ENCODE data around the gene SLC4A1AP.
"Not testable (repeated sequence)": the region's sequence is repeated elsewhere in the genome, so short reads cannot be mapped to it uniquely, and the experiment has no call there.

SLC4A1AP gene

GRCh38 chr2:27652341-27652740, 11.3 kb upstream of the SLC4A1AP start:
- no peak for DNase-seq

GRCh38 chr2:27652790-27653189, 10.9 kb upstream of the SLC4A1AP start:
- DNase-seq, result no peak

- no peak for DNase-seq
These were observed 10.3 kb upstream of the SLC4A1AP start for GRCh38 chr2:27653397-27653796.

- DNase-seq, result no peak
These were observed 8.3 kb upstream of the SLC4A1AP start for GRCh38 chr2:27655155-27655951.

GRCh38 chr2:27661371-27661770, 2.3 kb upstream of the SLC4A1AP start:
- no peak for DNase-seq

GRCh38 chr2:27664154-27664574, 475 bp downstream of the SLC4A1AP start:
- no peak for DNase-seq

- DNase-seq, result no peak
These were observed 1.1 kb downstream of the SLC4A1AP start for GRCh38 chr2:27664622-27665363.

- no peak for DNase-seq
These were observed 3.8 kb downstream of the SLC4A1AP start for GRCh38 chr2:27667446-27667845.

- DNase-seq, result no peak
These were observed 7.5 kb downstream of the SLC4A1AP start for GRCh38 chr2:27671235-27671634.

- DNase-seq, result no peak
These were observed 9.2 kb downstream of the SLC4A1AP start for GRCh38 chr2:27672723-27673486.

- DNase-seq, result no peak
These were observed 16.9 kb downstream of the SLC4A1AP start for GRCh38 chr2:27680571-27680970.

GRCh38 chr2:27681841-27682240, 18.2 kb downstream of the SLC4A1AP start:
- DNase-seq, result no peak

GRCh38 chr2:27682334-27682771, 18.7 kb downstream of the SLC4A1AP start:
- DNase-seq, result not testable (repeated sequence)

GRCh38 chr2:27683390-27684071, 19.8 kb downstream of the SLC4A1AP start:
- DNase-seq, result peak; percentile 67

- DNase-seq, result not testable (repeated sequence)
These were observed 21.3 kb downstream of the SLC4A1AP start for GRCh38 chr2:27685006-27685405.

GRCh38 chr2:27685577-27685976, 21.9 kb downstream of the SLC4A1AP start:
- DNase-seq, result no peak

- no peak for DNase-seq
These were observed 23.5 kb downstream of the SLC4A1AP start for GRCh38 chr2:27687232-27687631.

- DNase-seq, result no peak
These were observed 25.7 kb downstream of the SLC4A1AP start for GRCh38 chr2:27689424-27689823.

- no peak for DNase-seq
These were observed 26.4 kb downstream of the SLC4A1AP start for GRCh38 chr2:27690052-27690451.

- DNase-seq, result no peak
These were observed 34.0 kb downstream of the SLC4A1AP start for GRCh38 chr2:27697660-27698059.

- DNase-seq, result no peak
These were observed 38.0 kb downstream of the SLC4A1AP start for GRCh38 chr2:27701676-27702075.

- no peak for DNase-seq
These were observed 38.6 kb downstream of the SLC4A1AP start for GRCh38 chr2:27702302-27702701.
